HFF-Myc (cell line): ENCODE measurements around the gene SCML1.

ENCODE experiments used
- DNase-seq: peaks from one replicate; pipeline ENCODE4 v3.0.0-alpha.2; 2011; ENCODE audit warnings: low read depth; ENCODE audit errors: extremely low read depth
- H3K4me3 ChIP-seq: replicated peaks from 2 replicates; pipeline ENCODE4 v1.5.1; 2011; ENCODE audit warnings: low read depth, mild to moderate bottlenecking, control low read depth, low read length
- TF ChIP-seq, protein P1 (sequence below): IDR thresholded peaks from 2 replicates; pipeline ENCODE4 v1.5.1; 2012; ENCODE audit warnings: mild to moderate bottlenecking, low read depth, low read length, control low read depth; ENCODE audit errors: missing control alignments

The SCML1 gene

GRCh38 chrX:17747692-17748091, 10.4 kb downstream of the SCML1 start:
- no peak overlapping the region for H3K4me3 ChIP-seq
- TF ChIP-seq, protein P1, sequence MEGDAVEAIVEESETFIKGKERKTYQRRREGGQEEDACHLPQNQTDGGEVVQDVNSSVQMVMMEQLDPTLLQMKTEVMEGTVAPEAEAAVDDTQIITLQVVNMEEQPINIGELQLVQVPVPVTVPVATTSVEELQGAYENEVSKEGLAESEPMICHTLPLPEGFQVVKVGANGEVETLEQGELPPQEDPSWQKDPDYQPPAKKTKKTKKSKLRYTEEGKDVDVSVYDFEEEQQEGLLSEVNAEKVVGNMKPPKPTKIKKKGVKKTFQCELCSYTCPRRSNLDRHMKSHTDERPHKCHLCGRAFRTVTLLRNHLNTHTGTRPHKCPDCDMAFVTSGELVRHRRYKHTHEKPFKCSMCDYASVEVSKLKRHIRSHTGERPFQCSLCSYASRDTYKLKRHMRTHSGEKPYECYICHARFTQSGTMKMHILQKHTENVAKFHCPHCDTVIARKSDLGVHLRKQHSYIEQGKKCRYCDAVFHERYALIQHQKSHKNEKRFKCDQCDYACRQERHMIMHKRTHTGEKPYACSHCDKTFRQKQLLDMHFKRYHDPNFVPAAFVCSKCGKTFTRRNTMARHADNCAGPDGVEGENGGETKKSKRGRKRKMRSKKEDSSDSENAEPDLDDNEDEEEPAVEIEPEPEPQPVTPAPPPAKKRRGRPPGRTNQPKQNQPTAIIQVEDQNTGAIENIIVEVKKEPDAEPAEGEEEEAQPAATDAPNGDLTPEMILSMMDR, result no peak
- no peak for DNase-seq

GRCh38 chrX:17748684-17749083, 11.4 kb downstream of the SCML1 start:
- no peak for DNase-seq
- TF ChIP-seq, protein P1, result no peak
- no peak overlapping the region for H3K4me3 ChIP-seq

DNA sequence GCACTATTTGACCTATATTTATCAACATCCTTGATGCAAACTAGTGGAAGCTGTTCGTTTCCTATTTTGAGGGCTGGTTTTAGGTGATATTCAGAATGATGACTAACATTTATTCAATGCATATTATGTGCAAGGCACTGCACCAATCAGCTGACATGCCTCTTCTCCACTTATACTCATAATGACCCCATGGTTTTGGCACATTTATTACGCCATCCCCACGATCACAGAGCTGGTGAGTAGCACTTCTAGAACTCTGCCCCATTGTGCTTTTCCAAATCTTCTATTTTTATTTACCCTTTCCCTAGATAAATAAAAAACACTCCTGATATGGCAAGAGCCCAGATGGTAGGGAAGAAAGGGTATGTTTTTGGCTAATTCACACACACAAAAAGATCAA, 13.1 kb downstream of the SCML1 start:
- DNase-seq, result no peak
- H3K4me3 ChIP-seq, result no peak overlapping the region
- TF ChIP-seq, protein P1, result no peak

- H3K4me3 ChIP-seq, result no peak overlapping the region
- TF ChIP-seq, protein P1, result no peak
- DNase-seq, result no peak
Measured at GRCh38 chrX:17758382-17758781, 21.1 kb downstream of the SCML1 start.

- TF ChIP-seq, protein P1, result no peak
- no peak overlapping the region for H3K4me3 ChIP-seq
- DNase-seq, result no peak
Measured at GRCh38 chrX:17759990-17760389, 22.7 kb downstream of the SCML1 start.

GRCh38 chrX:17767734-17768133, 30.4 kb downstream of the SCML1 start:
- no peak overlapping the region for H3K4me3 ChIP-seq
- TF ChIP-seq, protein P1, result no peak
- DNase-seq, result no peak

- TF ChIP-seq, protein P1, result no peak
- no peak for DNase-seq
Measured at GRCh38 chrX:17768997-17769396, 31.7 kb downstream of the SCML1 start.

More at GRCh38 chrX:17768997-17769396, 31.7 kb downstream of the SCML1 start:
- no peak overlapping the region for H3K4me3 ChIP-seq
